Stimulated activated CD8-positive, alpha-beta memory T cell treated with anti-CD3 and anti-CD28 coated beads, Interleukin-4, amount 100 ng/mL, for 4 hours (primary cell): ENCODE results near the gene IFFO2.

Source experiments
- DNase-seq, 2 donors: peaks; one replicate each; pipeline ENCODE4 v3.0.0-alpha.2; 2020; ENCODE audit warnings: low read depth in 2 of 2, low spot score in 1 of 2

The IFFO2 gene

GRCh38 chr1:18919956-18920355 is 36.5 kb downstream of the IFFO2 start:
- no peak for DNase-seq

GRCh38 chr1:18919197-18919905 is 37.1 kb downstream of the IFFO2 start:
- DNase-seq = no peak

GRCh38 chr1:18918417-18918816 is 38.1 kb downstream of the IFFO2 start:
- DNase-seq = no peak

GRCh38 chr1:18917071-18917799 is 39.2 kb downstream of the IFFO2 start:
- no peak for DNase-seq

GRCh38 chr1:18915341-18915740 is 41.1 kb downstream of the IFFO2 start:
- DNase-seq = no peak

- DNase-seq = peak; percentile 47 to 53
These were observed 43.2 kb downstream of the IFFO2 start for GRCh38 chr1:18913065-18913835.

GRCh38 chr1:18912550-18912949 is 43.9 kb downstream of the IFFO2 start:
- DNase-seq = no peak

GRCh38 chr1:18908911-18909771 is 47.3 kb downstream of the IFFO2 start:
- no peak for DNase-seq

GRCh38 chr1:18907917-18908845 is 48.3 kb downstream of the IFFO2 start:
- no peak for DNase-seq

GRCh38 chr1:18907021-18907916 is 49.2 kb downstream of the IFFO2 start:
- DNase-seq = peak; percentile 17 to 31

- DNase-seq = no peak
These were observed 53.2 kb downstream of the IFFO2 start for GRCh38 chr1:18903291-18903756.

GRCh38 chr1:18902523-18903290 is 53.8 kb downstream of the IFFO2 start, which contains the start of gene ALDH4A1:
TSS of gene ALDH4A1 (minus strand) at chr1:18902555. CDS start at chr1:18902523, 32 bp downstream.
- DNase-seq = peak; percentile 82 to 84

- DNase-seq = no peak
These were observed 54.4 kb downstream of the IFFO2 start for GRCh38 chr1:18901952-18902522.

GRCh38 chr1:18901147-18901951 is 55.1 kb downstream of the IFFO2 start:
- no peak for DNase-seq

- no peak for DNase-seq
These were observed 56.1 kb downstream of the IFFO2 start for GRCh38 chr1:18900303-18900841.

- no peak for DNase-seq
These were observed 57.0 kb downstream of the IFFO2 start for GRCh38 chr1:18899363-18900049.
